ENCODE results near the gene PYDC2.
A peak's percentile ranks its signal among the peaks of the same experiment; 100 is the strongest.
"Not testable (repeated sequence)": the region's sequence is repeated elsewhere in the genome, so short reads cannot be mapped to it uniquely, and the experiment has no call there.

The PYDC2 gene

DNA sequence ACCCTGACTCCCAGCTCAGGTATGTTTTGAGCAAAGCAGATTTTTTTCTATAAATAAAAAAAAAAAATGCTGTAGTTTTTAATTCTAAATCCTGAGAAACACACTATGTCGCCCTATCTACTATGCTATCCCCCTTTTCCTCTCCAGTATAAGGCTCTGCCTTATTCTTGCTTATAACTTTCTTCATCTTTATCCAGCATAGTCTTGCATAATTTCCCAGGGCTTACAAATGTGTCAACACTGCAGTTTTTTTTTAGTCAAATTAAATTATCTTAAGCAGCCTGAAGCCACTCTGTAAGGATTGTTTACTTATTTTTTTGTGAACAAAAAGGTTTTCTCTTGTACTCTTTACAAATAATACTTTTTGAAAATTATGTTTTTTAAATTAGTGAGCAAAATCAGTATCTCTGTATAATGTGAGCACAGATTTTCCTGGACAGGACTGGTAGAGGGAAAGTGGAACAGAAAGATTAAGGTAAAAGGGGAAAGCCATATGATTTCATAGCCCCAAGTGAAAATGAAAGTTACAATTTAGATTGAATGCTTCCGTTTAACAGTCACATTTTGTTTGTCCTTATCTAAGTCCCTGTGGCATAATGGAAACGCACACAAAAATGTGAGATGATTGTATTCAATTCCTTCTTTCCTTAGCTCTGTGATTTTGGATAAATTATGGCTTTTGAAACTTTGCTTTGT is 5.6 kb upstream of the PYDC2 start:
- no peak for DNase-seq (ENCODE audit: low read depth)
- TF ChIP-seq, protein P1, sequence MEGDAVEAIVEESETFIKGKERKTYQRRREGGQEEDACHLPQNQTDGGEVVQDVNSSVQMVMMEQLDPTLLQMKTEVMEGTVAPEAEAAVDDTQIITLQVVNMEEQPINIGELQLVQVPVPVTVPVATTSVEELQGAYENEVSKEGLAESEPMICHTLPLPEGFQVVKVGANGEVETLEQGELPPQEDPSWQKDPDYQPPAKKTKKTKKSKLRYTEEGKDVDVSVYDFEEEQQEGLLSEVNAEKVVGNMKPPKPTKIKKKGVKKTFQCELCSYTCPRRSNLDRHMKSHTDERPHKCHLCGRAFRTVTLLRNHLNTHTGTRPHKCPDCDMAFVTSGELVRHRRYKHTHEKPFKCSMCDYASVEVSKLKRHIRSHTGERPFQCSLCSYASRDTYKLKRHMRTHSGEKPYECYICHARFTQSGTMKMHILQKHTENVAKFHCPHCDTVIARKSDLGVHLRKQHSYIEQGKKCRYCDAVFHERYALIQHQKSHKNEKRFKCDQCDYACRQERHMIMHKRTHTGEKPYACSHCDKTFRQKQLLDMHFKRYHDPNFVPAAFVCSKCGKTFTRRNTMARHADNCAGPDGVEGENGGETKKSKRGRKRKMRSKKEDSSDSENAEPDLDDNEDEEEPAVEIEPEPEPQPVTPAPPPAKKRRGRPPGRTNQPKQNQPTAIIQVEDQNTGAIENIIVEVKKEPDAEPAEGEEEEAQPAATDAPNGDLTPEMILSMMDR (IDR thresholded peaks at IDR 0.05; ENCODE audit: control insufficient read depth, extremely low read depth, insufficient read depth): no peak
- H3K4me3 ChIP-seq (ENCODE audit: low read depth, low read length): no peak overlapping the region

DNA sequence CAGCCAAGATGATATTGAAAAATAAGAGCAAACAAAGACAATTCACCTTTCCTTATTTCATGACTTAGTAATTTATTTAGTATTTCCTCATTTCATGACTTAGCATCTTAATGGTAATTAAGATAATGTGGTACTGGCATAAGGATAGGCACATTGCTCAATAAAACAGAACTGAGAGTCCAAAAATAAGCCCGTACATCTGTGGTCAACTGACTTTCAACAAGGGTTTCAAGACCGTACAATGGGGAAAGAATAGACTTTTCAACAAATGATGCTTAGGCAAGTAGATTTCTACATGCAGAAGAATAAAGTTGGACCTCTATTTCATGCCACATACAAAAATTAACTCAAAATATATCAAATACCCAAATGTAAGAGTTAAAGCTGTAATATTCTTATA is 603 bp upstream of the PYDC2 start:
- no peak for DNase-seq (ENCODE audit: low read depth)
- TF ChIP-seq, protein P1 (IDR thresholded peaks at IDR 0.05; ENCODE audit: control insufficient read depth, extremely low read depth, insufficient read depth): no peak

GRCh38 chr3:191470080-191470479 is 9.1 kb downstream of the PYDC2 start:
- no peak overlapping the region for H3K4me3 ChIP-seq (ENCODE audit: low read depth, low read length)
- TF ChIP-seq, protein P1 (IDR thresholded peaks at IDR 0.05; ENCODE audit: control insufficient read depth, extremely low read depth, insufficient read depth): no peak
- no peak for DNase-seq (ENCODE audit: low read depth)

More for the DNA sequence above, 603 bp upstream of the PYDC2 start:
- no peak overlapping the region for H3K4me3 ChIP-seq (ENCODE audit: low read depth, low read length)

DNA sequence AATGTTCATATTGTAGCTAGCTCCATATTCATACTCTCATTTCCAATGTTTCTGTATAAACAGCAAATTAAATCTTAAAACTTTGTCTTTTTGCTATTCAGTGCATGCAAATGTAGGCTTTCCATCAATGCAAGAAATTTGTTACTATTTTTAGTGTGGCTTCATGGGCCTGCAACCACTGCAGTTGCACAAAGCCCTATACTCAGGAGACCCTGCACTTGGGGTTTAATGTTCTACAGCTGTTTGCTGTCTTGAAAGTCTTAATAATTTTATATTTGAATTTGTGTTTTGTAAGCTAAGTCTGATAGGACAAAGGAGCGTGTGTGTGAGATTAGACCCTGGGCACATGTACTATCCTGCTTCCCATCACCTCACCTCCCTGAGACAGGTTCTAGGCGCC is 9.6 kb downstream of the PYDC2 start:
- no peak for DNase-seq (ENCODE audit: low read depth)
- TF ChIP-seq, protein P1 (IDR thresholded peaks at IDR 0.05; ENCODE audit: control insufficient read depth, extremely low read depth, insufficient read depth): no peak
- H3K4me3 ChIP-seq (ENCODE audit: low read depth, low read length): no peak overlapping the region

GRCh38 chr3:191473661-191474198 is 12.8 kb downstream of the PYDC2 start:
- TF ChIP-seq, protein P1 (IDR thresholded peaks at IDR 0.05; ENCODE audit: control insufficient read depth, extremely low read depth, insufficient read depth): no peak

DNA sequence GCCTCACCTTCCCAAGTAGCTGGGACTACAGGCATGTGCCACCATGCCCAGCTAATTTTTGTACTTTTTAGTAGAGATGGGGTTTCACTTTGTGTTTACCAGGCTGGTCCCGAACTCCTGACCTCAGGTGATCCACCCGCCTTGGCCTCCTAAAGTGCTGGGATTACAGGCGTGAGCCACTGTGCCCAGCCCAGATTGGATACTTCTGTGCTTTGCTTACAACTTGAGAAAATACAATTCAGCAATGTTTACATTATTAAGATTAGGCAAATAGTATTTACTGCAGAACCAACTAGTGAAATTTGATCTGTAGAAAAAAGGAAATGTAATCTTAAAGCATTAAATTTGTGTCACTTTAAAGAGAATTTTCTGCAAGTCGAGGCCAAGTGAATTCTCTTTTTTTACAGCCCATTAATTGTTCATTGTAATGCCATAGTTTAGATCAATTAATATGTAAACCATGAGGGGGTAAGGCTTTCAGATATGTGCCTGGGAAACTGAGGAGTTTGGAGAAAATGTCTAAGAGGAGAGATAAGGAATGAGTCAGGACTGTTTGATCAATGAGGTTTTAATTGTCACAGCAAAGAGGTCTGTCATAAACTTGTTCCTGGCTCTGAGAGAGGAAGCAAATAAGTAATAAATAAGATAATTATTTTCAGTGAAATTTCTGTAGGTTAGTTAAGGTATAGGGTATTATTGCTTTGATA is 15.3 kb downstream of the PYDC2 start:
- H3K4me3 ChIP-seq (ENCODE audit: low read depth, low read length): no peak overlapping the region
- TF ChIP-seq, protein P1 (IDR thresholded peaks at IDR 0.05; ENCODE audit: control insufficient read depth, extremely low read depth, insufficient read depth): no peak
- peak; percentile 73 for DNase-seq (ENCODE audit: low read depth)

More at GRCh38 chr3:191473661-191474198, 12.8 kb downstream of the PYDC2 start:
- no peak overlapping the region for H3K4me3 ChIP-seq (ENCODE audit: low read depth, low read length)
- peak; percentile 91 for DNase-seq (ENCODE audit: low read depth)

- not testable (repeated sequence) for H3K4me3 ChIP-seq (ENCODE audit: low read depth, low read length); DNase-seq (ENCODE audit: low read depth)
These were observed 23.0 kb downstream of the PYDC2 start for GRCh38 chr3:191483994-191484393.
